Ureter (tissue), 1 donor: ENCODE measurements around the gene DCLK1. TPM values are rescaled to one million over a fixed set of nuclear protein-coding genes. Genes with fewer than 3 reads are reported as not detected.

Experiments
- DNase-seq: peaks from one replicate; pipeline ENCODE4 v3.0.0-alpha.2; 2020; ENCODE audit warnings: low spot score
- total RNA-seq: library from RNA; stranded (reverse); gene quantifications from one replicate; pipeline ENCODE4 v1.2.4, GENCODE V29; 2023
- donor health status: DM: yes; HTN: yes; CAD: no.

DCLK1 gene
- total RNA-seq, 1 donor from 2014 or later: 13.5 TPM

DNA sequence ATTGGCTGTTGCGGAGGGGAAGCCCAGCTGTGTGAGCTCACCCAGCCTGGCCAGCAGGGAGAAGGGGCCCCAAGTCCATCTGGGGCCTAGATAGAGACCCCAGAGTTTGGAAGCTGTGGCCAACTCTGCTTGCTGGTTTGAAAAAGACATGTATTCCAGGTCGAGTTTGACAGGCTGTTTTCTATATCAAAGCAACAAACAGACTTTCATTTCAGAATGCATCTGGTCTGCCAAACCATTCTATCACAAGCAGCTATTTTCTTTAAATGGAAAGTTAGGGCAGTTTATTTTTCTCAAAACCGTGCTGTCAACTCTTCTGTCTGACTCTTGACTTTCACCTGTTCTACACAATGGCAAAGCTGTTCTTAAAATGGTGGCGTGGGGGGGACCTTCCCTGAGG lies 185.8 kb downstream of the DCLK1 start:
- DNase-seq: no peak

DNA sequence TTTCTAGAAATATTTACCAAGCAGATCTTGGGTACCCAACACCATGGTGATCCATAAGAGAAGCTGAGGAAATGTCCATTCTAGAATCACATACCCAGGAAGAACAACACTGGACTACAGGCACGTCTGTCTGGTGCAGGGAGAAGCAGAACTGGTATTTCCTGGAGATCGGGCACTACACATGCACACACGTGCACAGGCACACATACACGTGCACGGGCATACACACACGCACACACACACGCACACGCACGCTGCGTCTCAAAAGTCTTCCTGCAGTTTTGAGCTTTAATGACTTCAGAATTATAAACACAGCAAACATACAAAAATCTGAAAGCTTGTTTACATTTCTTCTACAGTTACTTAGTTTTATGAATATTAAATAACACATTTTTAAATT lies 189.8 kb downstream of the DCLK1 start:
- no peak for DNase-seq

DNA sequence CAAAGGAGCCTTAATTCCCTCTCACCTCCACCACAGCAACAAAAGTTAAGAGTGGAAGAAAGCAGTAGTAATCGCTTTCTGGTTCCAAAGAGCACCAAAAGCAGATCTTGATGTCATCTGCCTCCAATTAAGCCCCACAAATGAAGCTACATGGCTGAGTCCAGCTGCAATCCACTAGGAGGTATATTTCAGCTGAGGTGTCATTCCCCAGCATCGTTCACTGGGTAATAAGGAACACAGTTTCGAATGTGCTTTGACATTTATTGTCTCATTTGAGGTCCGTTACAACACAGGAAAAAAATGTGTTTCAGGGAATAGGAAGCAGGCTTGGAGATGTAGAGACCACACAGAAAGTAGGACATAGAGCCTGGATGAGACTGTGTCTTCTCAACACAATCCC lies 190.4 kb downstream of the DCLK1 start:
- DNase-seq: no peak

DNA sequence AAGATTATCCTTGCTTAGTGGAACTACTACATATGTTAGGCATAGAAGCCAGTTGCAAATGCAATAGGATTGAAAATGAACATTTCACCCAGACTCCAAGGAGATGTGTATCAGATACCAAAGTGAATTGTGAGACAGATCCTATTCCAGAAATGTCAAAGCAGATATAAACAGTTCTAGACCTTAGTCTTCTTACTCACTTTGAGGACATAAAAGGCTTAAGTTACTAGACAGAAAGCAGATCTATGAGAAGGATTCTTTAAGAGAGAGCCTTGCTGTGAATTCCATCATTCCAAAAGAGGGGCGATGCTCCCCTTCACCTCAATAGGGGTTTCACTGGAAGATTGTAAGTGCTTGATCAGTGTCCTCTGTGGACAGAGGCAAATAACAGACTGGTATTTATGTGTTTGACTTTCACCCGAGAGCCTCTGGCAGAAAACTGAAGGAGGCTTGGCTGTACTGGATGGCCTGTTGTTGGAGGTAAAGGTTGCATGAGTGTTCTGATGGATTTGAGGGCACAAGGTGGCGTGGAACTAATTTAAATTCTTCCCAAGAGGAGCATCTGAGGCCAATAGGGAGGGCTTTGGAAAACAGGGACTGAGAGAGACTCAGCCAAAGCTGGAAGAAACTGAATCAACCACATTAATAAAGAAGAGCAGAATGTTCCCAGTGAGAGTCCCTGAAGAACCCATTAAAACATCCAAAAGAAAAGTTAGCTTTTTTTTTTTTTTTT lies 194.8 kb downstream of the DCLK1 start:
- no peak for DNase-seq

DNA sequence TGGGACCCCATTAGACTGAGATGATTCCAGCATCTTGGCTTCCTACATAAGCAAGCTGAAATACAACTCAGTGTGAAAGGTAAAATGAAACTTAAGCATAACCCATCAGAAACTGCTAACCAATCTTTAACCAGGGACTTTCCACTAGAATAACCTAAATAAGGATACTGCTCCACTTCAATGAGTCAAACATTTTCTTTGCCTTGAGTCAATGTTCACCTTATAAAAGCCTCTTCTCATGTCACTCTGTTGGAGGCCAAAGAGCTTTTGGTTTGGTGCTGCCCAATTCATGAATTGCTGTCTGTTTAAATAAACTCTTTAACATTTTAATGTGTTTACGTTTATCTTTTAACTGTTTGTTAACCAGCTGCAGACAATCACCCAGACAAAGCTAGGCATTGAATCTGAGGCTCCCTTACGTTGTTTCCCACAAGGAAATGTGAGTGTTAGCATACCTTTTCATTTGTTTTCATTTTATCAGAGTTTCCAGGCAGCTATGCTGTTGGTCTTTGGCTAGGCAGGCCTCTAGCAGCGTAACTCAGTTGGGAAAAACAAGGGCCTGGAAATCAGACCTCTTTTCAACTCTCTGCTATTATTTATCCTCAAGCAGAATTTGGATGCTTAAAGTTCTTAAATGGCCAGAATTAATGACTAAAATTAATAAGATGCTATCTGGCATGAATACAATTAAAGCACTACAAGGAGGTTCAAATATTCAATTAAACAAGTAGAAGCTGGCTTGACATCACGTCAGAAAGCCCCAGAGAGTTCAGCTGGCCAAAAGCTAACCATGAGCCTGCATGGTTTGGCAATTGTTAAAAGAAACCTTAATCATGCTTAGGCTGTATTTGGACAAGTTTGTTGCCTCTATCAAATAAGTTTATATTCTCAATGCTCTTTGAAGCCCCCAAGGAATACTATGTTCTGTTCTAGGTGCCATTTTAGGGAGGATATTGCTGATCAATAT lies 200.2 kb downstream of the DCLK1 start:
- no peak for DNase-seq

DNA sequence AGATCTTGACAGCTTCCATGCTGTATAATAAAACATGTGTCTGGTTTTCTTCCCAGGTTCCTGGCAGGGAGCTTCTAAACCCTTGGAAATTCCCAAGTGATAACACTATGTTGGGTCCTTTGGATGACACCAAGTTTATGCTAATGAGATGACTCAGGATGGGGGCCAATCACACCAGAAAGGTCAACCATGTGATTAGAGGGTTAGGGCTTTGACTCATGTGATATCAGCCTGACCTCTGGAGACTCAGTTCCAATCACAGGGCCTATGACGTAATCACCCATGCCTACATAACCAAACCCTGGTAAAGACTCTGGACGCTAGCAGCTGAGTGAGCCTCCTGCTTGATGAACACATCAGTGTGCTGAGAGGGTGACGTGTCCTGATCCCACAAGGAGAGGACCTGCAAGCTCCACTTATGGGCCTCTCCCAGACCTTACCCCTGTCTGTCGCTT lies 203.6 kb downstream of the DCLK1 start:
- DNase-seq: no peak

DNA sequence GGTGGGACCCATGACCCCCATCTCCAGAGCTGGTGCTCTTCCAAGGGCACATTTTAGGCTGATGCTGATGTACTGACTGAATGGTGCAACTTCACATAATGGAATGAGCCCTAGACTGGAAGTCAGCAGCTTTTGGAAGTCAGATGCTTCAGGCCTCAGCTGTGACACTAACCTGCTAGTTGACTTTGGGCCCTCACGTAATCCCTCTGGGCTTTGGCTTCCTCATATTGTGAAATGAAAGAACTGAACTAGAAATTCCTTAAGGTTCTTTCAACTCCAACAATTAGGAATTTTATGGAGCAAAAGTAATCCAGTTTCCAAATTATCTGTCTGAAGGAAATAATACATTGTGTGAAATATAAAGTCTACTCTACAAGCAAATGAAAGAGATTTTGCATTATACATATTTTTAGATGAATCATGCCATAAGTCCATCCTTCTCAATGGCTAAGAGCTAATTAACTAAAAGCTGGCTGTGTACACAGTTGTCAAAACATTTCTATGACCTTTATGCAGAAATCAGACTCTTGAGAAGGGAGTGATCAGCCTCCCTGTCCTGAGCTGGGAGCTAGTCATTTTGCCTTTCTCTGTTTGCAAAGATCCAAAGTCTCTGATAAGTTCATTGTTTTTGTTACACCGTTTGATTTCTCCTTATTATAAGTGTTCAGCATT lies 204.2 kb downstream of the DCLK1 start:
- no peak for DNase-seq

DNA sequence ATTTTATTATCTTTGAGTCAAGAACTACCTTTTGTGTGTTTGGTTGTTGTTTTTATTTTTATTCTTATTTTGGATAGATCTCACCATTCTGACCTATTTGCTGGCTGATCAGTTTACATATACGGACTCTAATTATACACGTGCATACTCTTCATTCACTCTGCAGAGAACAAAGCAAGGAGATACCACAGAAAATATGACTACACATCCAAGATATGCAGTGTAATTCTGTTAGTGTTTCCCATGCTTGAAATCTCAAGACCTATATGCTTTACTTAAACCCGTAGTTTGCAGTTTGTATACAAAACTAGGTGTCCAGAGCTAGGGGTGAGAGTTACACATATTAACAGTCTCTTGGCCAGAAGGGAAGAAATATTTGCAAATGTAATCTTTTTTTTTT lies 205.5 kb downstream of the DCLK1 start:
- DNase-seq: no peak

DNA sequence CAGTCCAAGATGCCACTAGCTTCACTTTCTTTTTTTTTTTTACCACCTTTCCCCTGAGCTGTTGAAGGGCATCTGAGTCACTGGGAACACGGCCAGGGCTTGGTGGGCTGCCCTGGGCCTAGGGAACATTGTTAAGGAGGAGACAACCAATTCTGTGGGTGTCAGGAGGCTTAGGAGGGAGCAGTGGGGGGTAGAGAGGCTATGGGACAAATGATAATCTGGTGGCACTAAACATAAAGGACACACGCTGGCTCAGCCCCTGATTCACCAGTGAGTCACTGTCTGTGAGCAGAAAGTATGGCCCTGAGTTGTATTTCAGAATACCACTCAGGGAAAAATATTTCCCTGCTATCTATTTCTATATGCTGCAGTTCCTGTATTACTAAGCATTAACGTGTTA lies 207.8 kb downstream of the DCLK1 start:
- DNase-seq: no peak

DNA sequence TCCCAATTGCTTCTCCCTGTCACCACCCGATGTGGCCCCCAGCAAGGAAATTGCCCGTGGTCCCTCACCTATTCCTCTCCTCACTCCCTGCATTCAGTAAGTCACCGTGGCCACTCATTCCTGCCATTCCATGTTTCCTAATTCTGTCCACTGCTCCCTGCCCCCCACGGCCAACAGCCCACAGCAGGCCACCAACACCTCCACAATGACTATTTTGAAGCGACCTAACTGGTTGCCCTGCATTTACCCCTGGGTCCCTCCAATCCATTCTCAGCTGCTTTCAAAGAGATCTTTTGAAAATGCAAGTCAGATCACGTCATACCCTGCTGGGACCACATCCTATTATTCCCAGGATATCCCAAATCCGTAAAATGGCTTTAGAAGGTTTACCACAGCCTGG lies 210.4 kb downstream of the DCLK1 start:
- DNase-seq: no peak

DNA sequence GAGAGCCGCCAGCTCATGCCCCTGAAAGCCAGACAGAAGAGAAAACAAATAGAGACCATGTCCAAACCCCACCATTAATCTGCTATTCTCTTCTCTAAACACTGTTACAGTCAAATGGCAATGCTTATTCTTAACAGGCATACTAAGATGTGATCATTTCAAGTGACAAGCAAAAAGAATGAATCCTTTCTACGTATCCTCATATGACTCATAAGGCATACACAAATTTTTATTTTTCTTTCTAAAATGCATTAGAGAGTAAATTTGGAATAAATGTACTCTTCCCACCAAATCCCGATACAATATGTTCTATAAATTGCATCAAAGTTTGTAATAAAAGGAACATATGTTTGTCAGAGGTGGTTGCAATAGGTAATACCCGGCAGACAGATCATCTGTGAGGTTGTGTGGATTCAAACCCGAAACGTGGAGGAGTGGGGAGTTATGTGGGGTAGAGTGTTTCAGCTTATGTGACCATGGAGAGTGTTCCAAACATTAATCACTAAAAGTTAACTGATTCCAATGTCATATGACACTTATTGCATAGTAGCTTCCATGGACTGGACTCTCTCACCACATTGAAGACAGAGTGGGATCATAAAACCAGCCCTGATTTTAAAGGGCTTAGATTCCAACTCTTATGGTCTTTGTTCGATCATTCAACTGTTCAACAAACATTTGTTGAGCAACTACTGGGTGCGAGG lies 213.1 kb downstream of the DCLK1 start:
- DNase-seq: no peak

DNA sequence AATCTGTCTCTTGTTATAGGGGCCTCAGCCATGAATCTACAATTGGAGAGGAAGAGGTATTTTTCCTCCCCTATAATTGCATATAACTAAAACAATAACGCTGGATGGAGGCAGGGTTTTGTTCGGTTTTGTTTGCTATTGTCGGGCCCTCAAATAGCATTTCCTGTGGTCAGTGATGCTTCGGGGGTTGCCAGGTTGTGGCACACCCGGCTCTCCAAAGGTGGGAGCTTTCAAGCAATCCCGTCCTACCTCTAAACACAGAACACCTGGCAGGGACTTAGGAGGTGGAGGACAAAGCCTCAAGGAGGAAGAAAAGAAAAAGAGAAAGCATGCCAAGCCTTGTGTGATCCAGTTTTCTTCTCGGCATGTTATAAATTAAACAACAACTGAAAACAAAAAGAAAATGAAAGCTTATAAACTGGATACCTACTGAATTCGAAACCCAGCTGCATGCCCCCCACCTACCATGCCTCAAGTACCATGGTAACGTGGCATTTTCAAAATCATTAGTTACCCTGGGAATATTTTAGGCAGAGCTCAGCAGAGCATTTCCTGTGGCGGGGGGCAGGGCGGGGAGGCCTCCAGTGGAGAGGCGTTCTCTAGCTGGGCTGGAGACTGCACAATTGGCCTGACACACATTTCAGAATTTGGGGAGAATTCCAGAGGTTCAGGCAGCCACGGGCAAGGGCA lies 213.8 kb downstream of the DCLK1 start:
- DNase-seq: no peak

DNA sequence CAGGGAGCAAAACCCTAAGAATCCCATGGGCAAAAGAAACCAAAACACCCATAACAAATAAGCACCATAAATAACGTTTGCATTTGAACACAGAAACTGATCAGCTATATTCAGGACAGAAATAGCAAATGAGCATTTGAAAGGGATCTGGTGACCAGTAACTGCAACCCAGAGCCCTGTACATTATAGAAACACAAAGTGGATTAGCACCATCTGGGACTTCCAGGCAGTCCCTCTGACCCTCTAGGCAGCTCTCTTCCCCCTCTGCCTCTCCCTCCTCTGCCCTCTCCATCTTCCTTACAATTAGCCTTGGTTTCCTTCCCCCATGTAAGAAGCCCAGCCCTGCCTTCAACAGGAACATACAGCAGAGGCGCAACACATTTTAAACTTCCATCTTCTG lies 215.0 kb downstream of the DCLK1 start:
- DNase-seq: no peak

DNA sequence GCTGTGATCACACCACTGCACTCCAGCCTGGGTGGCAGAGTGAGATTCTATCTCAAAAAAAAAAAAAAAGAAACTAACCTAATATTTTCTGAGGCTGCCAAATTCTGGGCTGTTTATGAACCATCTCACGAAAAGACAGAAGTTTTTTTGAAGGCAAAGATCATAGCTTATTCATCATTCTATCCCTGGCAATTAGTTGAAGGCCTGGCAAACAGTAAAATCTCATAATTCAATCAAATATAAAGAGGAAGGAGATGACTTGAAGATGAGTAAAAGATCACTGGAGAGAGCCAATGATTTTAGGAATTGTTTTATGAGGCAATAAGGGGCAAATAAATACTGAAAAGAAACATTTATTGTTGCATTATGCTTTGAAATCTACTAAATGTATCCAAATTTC lies 216.5 kb downstream of the DCLK1 start:
- no peak for DNase-seq

DNA sequence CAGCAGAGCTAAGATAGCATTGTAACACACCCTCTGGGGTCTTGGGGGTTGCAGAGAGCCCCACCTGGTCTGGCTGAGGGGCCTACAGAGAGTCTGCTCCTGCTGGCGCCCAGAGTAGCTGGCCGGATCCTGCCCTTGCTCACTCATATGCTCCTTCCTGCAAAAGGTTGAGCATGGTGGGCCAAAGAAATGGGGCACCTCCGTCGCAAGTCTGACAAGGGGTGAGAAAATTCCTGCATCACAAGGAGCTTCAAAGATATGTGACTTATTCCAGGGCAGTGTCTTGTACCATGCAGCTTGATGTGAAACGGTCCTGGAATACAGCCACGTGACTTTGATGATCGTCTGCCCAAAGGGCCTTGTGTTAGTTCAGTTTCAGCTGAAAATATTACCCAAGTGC lies 218.3 kb downstream of the DCLK1 start:
- no peak for DNase-seq

DNA sequence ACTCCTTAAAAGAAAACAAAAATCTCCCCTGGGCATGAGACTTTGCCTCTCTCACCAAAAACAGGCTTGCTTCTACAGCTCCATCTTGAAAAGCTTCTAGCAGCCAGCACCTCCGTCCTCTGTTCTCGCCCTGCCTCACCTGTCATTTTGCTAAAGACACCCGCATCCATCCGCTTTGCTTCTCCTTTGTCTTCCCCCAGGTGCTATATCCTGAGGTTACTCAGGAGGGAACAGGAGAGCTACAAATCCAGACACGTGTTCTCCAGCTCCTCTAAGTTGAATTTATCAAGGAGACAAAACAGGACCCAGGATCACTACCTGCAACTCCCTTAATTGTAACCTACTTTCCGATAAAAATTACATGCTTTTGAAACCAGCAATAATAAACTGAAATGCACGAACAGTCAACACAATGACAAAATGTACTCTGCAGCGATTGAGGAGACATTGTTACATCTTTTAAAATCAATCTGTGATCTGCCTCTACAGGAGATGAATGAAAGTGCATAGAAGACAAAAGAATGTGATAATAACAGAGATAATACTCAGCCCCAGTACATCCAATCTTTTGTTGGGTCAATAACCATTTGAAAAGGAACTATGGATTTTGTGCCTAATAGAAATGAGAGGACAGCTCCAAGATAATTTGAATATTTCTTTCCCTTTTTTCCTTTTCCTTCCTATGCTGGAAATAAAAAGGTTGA lies 221.2 kb downstream of the DCLK1 start:
- DNase-seq: no peak

DNA sequence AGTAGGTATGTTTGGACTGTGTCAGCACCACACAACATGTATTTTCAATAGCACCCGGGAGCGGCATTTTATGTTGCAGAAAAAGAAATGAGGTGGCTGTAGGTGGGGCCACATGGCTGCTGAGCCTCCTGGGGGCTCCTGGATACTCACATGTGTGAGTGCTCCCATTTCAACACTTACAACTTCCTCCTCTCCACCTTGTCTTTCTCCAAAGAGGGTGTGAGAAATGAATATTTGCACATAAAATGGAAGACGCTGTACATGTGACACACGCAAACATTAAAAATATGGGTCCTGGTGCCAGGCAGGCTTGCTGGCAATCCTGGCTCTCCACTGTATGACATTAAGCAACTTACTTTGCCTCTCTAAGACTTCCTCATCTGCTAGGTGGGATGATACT lies 222.1 kb downstream of the DCLK1 start:
- DNase-seq: no peak

DNA sequence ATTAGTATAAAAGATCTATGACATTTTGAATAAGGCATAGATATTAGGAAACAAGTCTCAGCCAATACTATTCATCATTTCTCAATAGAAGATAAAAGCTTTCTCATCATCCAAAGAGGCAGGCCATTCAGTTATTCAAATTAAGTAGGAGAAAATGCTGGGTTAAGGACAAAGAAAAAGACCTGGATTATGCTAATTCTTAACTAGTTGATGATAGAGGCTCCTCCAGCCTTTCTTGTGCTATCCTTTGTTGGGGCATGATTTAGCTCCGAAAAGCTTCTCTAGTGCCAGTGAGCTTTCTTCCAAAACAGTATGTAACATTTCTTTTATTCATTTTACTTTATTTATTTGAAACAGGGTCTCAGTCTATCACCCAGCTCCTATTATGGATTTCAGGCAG lies 223.0 kb downstream of the DCLK1 start:
- no peak for DNase-seq

DNA sequence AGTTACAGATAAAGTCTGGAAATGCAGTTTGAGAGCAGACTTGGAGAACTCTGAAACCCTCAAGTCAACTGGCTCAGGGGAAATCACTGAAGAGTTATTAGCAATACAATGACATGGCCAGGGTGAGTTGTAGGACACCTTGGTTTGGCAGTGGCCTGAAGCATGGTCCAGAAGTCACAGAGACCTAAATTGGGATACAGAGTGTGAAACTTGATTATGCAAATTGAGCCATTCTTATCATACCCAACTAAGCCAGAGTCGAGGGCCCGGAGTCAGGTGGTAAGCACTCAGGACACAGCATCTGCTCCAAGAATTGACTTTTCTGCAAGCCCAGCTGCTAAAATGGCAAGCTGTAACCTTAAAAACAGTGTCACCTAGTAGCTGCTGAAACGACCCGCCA lies 224.5 kb downstream of the DCLK1 start:
- DNase-seq: no peak

DNA sequence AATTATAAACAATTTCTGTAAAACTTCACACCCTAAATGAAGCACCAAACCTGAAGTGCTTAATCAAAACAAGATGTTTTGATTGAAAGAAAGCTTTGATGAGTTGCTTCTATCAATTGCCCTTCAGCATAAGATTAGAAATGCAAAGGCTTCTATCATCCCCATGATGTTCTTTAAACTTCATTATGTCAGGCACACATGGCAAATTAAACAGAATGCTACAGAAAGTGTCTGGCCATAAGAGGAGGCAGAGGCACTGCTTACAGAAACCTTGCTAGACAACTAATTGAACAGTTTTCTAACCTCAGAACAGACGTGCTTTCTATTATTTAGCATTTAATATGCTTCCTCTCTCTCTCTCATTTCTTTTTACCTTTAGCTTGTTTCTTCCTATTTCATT lies 228.1 kb downstream of the DCLK1 start:
- no peak for DNase-seq

DNA sequence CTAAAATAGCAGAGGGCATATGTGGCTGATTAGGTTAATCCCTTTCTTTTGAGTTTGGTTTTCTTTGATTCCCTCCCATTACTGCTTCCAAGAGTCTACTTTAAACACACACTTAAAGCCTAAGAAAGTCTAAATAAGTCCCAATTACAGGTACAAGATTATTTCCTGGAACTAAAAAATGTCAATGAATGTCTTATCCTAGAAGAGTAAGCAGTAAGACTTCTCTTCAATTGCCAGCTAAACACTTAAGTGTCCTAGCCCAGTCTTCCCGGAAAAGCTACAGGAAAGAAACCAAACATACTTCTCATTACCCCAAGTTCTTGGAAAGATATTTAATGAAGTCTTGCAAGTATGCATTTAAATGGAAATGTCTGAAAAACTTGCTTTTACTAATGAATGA lies 233.1 kb downstream of the DCLK1 start:
- DNase-seq: no peak
